Upper lobe of right lung (tissue), 1 donor: Measurements from ENCODE around the gene AXL. TPM values are rescaled to one million over a fixed set of nuclear protein-coding genes. Genes with fewer than 3 reads are reported as not detected.
"Not testable (repeated sequence)": the region's sequence is repeated elsewhere in the genome, so short reads cannot be mapped to it uniquely, and the experiment has no call there.

ENCODE experiments used
- ATAC-seq: fragments of 200-7000 bp; cut with Tn5 transposase; one replicate; pipeline ENCODE4 v1.9.1; 2020; ENCODE audit warnings: mild to moderate bottlenecking, moderate library complexity
- DNase-seq: peaks from one replicate; pipeline ENCODE4 v3.0.0-alpha.2; 2020
- H3K27ac ChIP-seq: fragments of 200-600 bp; one replicate; pipeline ENCODE4 v1.8.0; 2022
- H3K27me3 ChIP-seq: fragments of 200-600 bp; one replicate; pipeline ENCODE4 v1.8.0; 2022; ENCODE audit warnings: mild to moderate bottlenecking
- H3K36me3 ChIP-seq: fragments of 200-600 bp; one replicate; pipeline ENCODE4 v1.8.0; 2022
- H3K4me1 ChIP-seq: fragments of 200-600 bp; one replicate; pipeline ENCODE4 v1.8.0; 2022
- H3K4me3 ChIP-seq: fragments of 200-600 bp; one replicate; pipeline ENCODE4 v1.8.0; 2022; ENCODE audit warnings: mild to moderate bottlenecking
- H3K9me3 ChIP-seq: fragments of 200-600 bp; one replicate; pipeline ENCODE4 v1.8.0; 2022
- intact Hi-C: fragments of 100-400 bp; cut with DNase I; formaldehyde crosslinking; loops from one replicate; pipeline ENCODE4 v1.11.0; 2022
- total RNA-seq: library from RNA; stranded (reverse); fragmentation: NEBNext Ultra II Directional; extraction: Animal tissue kit (Norgen Biotek cat#: 25700); gene quantifications from one replicate; pipeline ENCODE4 v1.2.1, GENCODE V29; 2021
- TF ChIP-seq, protein P1 (sequence below): fragments of 200-600 bp; IDR thresholded peaks from one replicate; pipeline ENCODE4 v1.8.0; 2022; ENCODE audit warnings: antibody characterized with exemption
- donor health status: DM: no; HTN: yes; CAD: no; lungs with severe emphysema.

Gene AXL
- total RNA-seq, 1 donor from 2014 or later, result 59.1 TPM

GRCh38 chr19:41228486-41228885 is 9.5 kb downstream of the AXL start:
- Histone ChIP-seq H3K36me3 (no peaks in the 10 kb centered on the region), H3K27me3 (no peaks in the 10 kb centered on the region), H3K27ac (no peak overlapping the region), H3K4me1 (peaks cover 14% of the 10 kb centered on the region), H3K4me3 (no peak overlapping the region), H3K9me3 (no peaks in the 10 kb centered on the region)
- TF ChIP-seq, protein P1, sequence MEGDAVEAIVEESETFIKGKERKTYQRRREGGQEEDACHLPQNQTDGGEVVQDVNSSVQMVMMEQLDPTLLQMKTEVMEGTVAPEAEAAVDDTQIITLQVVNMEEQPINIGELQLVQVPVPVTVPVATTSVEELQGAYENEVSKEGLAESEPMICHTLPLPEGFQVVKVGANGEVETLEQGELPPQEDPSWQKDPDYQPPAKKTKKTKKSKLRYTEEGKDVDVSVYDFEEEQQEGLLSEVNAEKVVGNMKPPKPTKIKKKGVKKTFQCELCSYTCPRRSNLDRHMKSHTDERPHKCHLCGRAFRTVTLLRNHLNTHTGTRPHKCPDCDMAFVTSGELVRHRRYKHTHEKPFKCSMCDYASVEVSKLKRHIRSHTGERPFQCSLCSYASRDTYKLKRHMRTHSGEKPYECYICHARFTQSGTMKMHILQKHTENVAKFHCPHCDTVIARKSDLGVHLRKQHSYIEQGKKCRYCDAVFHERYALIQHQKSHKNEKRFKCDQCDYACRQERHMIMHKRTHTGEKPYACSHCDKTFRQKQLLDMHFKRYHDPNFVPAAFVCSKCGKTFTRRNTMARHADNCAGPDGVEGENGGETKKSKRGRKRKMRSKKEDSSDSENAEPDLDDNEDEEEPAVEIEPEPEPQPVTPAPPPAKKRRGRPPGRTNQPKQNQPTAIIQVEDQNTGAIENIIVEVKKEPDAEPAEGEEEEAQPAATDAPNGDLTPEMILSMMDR, result no peak
- intact Hi-C loops, result no loop called here
- DNase-seq, result no peak
- no peak for ATAC-seq

DNA sequence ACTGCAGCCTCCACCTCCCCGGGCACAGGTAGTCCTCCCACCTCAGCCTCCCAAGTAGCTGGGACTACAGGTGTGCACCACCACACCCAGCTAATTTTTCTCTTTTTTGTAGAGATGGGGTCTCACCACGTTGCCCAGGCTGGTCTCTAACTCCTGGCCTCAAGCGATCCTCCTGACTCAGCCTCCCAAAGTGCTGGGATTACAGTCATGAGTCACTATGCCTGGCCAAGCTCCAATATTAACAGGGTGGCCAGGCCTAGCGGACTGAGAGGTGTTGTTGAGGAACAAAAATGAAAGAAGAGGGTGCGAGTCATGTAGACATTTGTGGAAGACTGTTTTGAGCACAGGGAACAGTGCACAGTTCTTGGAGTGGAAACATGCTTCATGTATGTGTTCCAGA is 10.3 kb downstream of the AXL start:
- intact Hi-C loops, ATAC-seq, H3K27ac ChIP-seq, H3K4me3 ChIP-seq, H3K36me3 ChIP-seq, DNase-seq, H3K9me3 ChIP-seq, H3K27me3 ChIP-seq: not testable (repeated sequence)
- peaks cover 14% of the 10 kb centered on the region for H3K4me1 ChIP-seq

DNA sequence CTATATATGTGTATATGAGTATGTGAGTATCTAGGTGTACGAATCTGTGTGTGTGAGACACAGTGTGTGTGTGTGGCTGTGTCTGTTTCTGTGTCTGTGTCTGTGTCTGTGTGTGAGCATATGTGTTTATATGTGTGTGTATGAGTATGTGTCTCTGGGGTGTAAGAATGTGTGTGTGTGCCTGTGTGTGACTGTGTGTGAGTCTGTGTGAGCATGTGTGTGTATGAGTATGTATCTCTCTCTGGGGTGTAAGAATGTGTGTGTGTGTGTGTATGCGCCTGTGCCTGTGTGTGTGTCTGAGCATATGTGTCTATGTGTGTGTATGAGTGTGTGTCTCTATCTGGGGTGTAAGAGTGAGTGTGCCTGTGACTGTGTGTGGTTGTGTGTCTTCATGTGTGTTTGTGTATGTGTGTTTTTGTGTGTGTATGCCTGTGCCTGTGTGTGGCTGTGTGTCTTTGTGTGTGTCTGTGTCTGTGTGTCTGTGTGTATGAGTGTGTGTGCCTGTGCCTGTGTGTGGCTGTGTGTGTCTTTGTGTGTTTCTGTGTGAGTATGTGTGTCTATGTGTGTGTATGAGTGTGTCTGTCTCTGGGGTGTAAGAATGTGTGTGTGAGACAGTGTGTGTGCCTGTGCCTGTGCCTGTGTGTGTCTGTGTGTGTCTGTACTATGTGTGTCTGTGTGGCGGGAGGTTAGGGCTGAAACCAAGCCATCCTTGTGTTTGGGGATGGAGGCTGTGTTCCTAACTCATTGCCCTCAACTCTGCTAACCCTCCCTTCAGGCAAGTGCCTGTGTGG is 11.2 kb downstream of the AXL start:
- intact Hi-C loops, result no loop called here
- no peak for DNase-seq
- ATAC-seq, result no peak
- TF ChIP-seq, protein P1, result no peak
- Histone ChIP-seq H3K27me3 (no peaks in the 10 kb centered on the region), H3K4me3 (no peak overlapping the region), H3K36me3 (peaks cover 3% of the 10 kb centered on the region), H3K9me3 (no peaks in the 10 kb centered on the region), H3K27ac (no peak overlapping the region), H3K4me1 (peaks cover 14% of the 10 kb centered on the region)

GRCh38 chr19:41232686-41233085 is 13.7 kb downstream of the AXL start:
- peaks cover 3% of the 10 kb centered on the region for H3K36me3 ChIP-seq
- no peaks in the 10 kb centered on the region for H3K4me1 ChIP-seq
- intact Hi-C loops, result no loop called here
- no peak overlapping the region for H3K27ac ChIP-seq
- no peaks in the 10 kb centered on the region for H3K9me3 ChIP-seq
- no peak for ATAC-seq
- H3K4me3 ChIP-seq, result no peak overlapping the region
- no peaks in the 10 kb centered on the region for H3K27me3 ChIP-seq
- TF ChIP-seq, protein P1, result no peak
- no peak for DNase-seq

- DNase-seq, result peak; percentile 73
Measured at GRCh38 chr19:41233748-41234240, 14.8 kb downstream of the AXL start.

More at GRCh38 chr19:41233748-41234240, 14.8 kb downstream of the AXL start:
- Histone ChIP-seq H3K36me3 (peaks cover 10% of the 10 kb centered on the region), H3K27ac (no peak overlapping the region), H3K27me3 (no peaks in the 10 kb centered on the region), H3K9me3 (no peaks in the 10 kb centered on the region), H3K4me3 (no peak overlapping the region), H3K4me1 (no peaks in the 10 kb centered on the region)
- ATAC-seq, result peak; percentile 93
- TF ChIP-seq, protein P1, result no peak
- intact Hi-C loops, result no loop called here
